HG02884 (cell line): ENCODE results near the gene ENTPD8.

Source experiments
- ATAC-seq: cut with Tn5 transposase; IDR thresholded peaks from one replicate; pipeline ENCODE4 v1.9.1; 2021; ENCODE audit warnings: mild to moderate bottlenecking, moderate library complexity; ENCODE audit not compliant: unreplicated experiment

ENTPD8 gene, protein sequence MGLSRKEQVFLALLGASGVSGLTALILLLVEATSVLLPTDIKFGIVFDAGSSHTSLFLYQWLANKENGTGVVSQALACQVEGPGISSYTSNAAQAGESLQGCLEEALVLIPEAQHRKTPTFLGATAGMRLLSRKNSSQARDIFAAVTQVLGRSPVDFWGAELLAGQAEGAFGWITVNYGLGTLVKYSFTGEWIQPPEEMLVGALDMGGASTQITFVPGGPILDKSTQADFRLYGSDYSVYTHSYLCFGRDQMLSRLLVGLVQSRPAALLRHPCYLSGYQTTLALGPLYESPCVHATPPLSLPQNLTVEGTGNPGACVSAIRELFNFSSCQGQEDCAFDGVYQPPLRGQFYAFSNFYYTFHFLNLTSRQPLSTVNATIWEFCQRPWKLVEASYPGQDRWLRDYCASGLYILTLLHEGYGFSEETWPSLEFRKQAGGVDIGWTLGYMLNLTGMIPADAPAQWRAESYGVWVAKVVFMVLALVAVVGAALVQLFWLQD

DNA sequence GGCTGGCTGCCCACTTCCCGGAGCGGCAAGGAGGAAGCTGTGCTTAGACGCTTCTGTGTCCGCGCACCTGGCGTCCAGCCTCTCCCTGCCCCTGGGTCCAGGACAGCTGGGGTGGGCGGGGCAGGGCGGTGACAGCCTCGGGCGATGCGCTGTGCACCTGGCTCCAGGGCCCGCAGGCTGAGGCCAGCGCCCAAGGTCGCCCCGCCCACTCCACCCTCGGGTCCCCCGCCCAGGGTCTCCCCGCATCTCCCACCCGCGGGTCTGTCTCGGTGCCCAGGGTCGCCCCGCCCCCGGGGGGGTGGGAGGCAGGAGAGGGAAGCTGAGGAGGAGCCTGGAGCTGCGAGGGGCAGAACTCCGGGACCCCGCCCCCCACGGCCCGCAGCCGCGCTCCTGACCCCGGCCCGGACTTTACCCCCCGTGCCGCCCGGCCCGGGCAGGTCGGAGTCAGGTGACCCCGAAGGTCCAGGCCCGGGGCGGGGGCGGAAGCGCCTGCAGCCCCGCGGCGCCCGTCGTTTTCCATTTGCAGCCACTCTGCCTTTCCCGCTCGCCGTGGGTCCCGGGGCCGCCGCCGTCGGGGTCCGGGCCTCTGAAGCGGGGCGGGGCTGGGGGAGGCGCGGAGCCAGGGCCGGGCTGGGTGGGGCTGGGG lies at the start of gene ENTPD8:
ENTPD8 (minus strand) TSS at position 69 of the 646 bp plus-strand sequence. CDS start 3,072 bp downstream, outside the sequence.
- no peak for ATAC-seq

DNA sequence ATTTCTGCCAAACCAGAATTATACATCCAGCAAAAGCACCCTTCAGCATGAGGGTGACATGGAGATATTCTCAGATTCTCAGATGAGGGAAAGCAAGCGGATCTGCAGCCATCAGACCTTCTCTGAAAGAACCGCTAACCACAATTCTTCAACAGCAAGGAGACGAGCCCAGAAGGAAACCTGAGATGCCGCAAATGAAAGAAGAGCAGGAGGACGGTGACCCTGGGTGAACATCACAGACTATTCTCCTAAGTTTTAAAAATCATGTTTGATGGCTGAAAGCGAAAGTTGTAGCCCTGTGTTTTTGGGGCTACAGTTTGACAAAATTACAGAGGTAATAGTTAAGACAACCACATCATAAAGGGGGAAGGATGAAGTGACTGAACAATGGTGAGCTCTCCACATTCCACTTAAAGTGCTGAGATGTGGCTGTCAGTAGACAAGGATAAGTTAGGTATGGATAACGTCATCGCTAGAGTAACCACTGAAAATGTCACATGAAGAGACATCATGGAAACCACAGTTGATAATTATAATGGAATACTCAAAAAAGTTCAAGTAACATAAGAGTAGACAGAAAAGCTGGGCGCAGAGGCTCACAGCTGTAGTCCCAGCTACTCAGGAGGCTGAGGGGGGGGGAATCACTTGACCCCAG lies 49.5 kb upstream of the ENTPD8 start:
- ATAC-seq, result no peak

DNA sequence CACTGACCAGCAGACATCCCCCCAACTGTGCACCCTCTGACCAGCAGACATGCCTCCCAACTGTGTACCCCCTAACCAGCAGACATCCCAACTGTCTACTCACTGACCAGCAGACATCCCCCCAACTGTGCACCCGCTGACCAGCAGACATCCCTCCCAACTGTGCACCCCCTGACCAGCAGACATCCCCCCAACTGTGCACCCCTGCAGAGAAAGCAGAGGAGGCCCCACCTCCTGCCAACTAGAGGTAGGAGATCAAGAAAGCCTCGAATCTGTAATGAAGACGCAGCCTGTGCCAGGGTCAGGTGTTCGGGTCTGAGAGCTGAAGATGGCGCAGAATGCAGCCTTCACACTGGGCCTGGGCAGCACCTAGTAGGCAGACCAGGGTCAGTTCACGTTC lies 47.7 kb upstream of the ENTPD8 start:
- ATAC-seq, result no peak

DNA sequence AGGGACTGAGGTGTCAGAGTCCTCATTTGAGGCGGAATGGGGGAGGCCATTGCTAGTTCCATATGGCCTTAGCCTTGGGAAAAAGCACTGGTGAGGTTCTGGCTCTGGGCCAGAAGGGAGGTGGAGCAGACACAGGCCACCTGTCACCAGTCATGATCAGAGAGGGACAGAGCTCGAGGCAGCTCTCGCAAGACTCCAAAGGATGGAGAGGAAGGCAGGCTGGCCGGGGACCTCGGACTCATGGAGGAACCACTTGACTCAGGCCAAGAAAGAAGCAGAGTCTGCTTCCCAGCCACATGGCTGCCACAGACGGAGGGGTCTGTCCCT lies 47.1 kb upstream of the ENTPD8 start:
- ATAC-seq, result no peak

DNA sequence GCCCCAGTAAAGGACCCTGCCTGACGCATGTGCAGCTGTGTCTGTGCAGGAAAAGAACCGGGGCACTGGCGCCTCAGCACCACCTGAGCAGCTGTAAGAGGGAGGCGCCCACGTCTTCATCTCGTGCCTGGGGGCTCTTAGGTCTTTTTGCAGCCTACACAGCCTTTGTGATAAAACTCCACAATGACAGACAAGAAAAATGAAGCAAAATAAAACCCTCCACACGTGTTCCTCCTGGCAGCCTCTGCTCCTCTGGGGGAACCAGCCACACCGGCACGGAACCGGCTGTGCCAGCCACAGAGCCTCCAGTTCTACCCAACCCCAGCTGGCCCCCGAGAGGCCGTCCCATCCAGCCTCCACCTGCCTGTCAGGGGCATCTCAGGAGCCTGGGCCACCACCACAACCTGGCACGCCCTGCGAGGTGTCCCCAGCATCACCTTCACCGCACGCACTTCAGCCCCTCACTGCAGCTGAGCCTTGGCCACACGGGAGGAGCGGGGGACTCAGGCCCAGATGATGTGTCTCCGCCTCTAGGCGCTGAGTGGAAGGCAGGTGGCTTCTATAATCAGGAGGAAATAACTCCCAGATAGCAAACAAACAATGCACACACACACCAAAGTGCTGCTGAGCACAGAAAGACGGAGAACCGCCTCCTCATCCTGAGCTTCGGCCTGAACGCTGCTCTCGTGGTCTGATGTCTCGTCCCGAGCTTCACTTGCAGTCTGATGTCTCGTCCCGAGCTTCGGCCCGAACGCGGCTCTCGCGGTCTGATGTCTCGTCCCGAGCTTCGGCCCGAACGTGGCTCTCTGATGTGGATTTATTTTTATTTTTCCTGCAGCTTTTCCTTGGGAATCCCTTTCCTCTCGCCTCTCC lies 46.5 kb upstream of the ENTPD8 start:
- no peak for ATAC-seq

DNA sequence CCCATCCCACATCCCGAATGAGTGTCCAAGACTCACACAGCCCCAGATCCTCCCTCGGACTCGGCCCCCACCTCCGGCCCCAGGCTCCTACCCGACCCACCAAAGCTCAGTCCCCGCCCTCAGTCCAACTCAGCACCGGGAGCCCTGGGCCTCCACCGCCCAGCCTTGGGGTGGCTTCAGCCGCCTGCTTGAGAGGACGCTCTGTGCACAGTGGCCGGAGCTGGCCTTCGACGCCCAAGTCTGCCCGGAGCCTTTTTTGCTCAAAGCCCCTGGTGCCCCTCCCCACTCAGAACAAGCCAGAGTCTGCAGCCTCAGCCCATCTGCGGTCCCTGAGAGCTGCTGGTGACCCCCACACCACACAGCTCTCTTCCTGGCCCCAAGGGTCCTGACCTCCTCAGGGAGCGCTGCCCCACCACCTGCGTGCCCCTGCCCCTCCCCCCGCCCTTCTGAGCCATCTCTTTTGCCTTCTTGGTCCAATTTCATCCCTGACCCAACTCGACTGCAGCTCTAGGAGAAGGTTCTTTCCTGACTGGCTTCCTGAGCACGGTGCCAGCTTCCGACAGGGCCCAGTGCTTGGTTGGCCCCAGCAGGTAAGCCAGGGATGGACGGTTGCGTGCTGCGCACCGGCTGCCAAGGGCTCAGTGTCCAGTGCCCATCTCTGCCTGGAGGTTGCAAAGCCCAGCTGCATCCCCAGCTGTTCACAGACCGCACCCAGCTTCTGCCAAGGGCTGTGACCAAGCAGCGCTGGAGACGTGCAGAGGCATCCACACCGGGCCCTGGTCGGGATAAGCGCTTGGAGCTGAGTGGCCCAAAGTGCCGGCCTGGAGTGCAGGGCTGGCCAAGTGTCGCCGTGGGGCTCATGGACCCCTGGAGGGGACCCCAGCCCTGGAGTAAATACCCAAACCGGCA lies 45.6 kb upstream of the ENTPD8 start:
- ATAC-seq, result no peak

DNA sequence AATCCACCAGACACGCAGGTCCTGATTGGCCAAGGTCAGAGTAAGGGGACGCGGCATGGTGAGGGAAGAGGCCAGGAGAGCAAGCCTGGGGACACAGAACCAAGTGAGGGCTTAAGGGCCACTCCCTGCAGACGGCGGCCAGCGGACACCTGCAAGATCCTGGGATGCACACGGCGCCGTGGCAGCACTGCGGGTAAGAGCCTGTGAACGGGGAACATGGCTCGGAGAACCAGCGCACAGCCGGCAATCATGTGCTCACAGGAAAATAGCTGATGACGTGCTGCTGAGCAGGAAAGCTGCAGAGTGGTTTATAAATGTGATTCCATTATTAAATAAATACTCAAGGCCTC lies 45.0 kb upstream of the ENTPD8 start:
- no peak for ATAC-seq

DNA sequence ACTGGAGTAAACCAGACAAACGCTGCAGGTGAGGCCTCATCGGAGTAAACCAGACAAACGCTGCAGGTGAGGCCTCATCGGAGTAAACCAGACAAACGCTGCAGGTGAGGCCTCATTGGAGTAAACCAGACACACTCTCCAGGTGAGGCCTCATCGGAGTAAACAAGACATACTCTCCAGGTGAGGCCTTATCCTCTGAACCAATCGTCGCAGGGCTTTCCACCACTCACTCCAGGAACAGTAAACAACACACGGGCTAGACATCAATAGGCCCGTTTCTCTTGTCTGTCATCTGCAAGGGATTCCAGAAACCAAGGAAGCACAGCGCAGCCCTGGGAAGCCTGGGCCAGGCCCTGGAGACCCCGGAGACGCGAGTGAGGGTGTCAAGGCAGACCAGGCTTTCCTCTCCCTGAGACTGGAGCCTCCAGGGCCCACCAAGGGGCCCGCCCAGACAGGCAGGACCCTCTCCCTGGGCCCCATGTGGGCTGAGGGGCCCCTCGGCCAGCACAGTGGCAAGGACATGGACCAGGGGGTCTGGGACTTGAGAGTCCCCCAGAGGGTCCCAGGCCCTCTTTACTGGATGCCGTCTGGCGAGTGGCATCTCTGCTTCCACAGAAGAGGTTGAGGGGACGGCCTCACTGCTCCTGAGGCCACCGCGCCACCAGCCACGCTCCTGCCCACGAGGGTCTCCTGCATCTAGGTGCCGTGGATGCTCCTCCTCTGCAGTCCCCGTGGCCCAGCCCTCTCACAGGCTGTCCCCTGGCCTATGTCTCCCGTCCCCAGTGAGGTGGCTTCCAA lies 44.4 kb upstream of the ENTPD8 start:
- no peak for ATAC-seq

DNA sequence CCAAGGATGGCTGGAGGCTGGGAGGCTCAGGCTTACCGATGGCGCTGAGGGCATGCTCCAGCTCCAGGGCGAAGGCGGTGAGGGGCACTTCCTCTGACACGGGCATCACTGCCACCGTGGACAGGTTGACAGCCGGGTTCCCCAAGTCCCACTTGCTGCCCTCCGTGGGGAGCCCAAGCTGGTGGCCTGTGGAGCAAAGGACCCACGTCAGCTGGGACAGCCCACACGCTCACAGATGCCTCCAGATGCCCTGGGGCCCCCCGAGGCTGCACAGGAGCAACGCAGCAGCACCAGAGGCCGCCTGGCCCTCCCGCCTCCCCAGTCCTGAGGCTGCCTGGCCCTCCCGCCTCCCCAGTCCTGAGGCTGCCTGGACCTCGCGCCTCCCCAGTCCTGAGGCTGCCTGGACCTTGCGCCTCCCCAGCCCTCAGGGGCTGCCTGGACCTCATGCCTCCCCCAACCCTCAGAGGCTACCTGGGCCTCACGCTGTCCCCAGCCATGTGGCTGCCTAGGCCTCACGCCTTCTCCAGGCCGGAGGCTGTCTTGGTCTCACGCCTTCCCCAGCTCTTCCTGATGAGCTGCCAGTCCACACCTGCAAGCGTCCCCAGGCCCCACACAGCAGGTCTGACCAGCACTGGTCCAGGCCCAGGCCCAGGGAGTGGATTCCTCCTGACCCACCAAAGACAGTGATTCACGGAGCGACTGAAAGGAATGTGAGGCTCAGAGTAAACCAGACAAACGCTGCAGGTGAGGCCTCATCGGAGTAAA lies 43.6 kb upstream of the ENTPD8 start:
- ATAC-seq, result no peak

DNA sequence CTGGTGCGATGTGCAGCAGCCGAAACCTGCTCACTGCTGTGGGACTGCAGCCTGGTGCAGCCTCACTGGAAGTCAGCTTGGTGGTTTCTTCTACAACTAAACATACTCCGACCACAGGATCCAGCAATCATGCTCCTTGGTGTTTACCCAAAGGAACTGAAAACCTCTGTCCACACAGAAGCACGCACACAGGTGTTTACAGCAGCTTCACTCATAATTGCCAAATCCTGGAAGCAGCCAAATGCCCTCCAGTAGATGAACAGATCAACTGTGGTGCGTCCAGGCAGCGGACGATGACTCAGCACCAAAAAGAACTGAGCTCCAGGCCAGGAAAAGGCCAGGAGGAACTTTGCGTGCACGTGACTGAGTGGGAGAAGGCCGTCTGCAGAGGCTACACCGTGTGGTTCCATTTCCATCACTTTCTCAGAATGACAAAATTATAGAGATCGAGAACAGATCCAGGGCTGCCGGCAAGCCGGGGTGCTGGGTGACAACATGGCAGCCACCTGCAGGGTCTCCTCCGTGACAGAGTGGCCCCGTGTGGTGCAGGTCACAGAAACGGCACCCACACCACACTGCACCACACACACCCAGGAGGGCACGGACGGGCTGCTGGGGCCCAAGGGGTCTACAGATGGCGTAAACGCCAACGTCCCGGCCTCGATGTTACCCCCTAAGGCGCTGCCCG lies 41.1 kb upstream of the ENTPD8 start:
- no peak for ATAC-seq

DNA sequence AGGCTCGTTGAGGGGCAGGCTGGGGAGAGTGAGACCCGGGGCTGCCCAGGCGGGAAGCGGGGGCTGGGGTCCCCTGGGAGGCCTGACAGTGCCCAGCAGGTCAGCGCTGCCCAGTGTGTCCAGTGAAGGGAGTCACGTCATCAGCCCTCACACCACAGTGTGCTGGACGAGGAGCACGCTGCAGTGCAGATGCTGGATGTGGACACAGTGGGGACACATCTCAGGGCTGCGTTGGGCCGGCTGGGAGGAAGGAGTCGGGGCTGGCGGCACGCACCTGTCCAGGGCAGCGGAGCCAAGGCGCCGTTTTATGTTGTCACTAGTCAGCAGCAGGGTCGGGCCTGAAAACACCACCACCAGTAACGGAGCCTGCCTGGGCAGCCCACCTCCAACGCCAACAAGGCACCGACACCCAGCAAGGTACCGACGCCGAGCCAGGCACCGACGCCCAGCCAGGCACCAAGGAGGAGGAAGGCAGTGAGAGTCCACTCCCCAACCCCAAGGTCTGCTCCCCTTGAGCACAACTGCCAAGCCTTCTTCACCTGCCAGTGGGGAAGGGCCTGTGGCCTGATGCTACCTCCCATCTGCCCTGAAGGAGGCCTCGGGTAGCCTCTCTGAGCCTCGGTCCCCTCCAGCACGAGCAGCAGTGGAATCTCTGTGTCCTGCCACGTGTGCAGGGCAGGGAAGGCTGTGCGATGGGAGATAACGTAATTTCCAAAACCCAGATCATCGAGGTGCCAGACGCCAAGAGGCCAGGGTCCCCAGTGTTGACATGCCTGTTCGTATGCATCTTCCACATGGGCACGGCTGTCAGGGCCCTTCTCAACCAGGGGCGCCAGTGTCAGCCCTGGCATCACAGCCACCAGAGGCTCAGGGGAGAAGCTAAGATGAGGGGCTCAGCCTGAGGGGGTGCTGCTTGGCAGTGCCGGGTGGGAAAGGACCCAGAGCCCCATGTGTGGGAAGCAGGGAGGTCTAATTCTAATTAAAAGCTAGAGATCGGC lies 39.8 kb upstream of the ENTPD8 start:
- ATAC-seq, result no peak

DNA sequence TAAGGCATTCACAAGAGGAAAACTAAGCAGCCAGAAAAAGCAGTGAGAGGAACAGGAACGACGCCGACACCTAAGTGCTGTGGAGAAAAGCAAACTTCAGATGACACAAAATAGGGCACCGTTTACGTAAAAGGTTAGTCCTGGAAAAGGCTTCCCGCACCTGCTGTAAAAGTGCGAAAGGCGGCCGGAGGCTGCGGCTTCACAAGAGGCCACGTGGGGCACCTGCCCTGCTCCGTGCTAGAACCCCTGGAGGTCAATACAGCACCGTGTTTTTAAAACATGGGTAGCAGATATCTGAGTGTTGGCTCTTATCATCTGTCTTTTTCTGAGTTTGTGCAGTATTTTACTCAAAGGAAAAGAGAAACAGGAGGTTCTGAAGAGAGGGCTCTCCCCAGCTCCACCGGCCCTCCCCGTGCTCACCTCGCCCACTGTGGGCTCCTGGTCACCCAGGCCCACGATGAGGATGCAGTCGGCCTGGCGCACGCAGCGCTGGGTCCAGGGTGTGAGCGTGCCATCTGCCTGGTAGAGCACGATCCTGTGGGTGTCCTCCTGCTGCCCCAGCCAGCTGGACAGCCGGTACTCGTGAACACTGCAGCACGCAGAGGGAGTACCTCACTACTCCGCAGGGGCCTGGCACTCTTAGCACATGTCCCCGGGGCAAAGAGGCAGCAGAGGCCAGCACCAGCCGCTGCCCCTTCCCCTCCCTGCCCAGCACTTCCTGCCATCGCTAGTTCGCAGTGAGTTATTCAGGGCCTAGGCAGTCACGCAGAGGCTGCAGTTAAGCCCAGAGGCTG lies 38.9 kb upstream of the ENTPD8 start:
- ATAC-seq, result no peak

DNA sequence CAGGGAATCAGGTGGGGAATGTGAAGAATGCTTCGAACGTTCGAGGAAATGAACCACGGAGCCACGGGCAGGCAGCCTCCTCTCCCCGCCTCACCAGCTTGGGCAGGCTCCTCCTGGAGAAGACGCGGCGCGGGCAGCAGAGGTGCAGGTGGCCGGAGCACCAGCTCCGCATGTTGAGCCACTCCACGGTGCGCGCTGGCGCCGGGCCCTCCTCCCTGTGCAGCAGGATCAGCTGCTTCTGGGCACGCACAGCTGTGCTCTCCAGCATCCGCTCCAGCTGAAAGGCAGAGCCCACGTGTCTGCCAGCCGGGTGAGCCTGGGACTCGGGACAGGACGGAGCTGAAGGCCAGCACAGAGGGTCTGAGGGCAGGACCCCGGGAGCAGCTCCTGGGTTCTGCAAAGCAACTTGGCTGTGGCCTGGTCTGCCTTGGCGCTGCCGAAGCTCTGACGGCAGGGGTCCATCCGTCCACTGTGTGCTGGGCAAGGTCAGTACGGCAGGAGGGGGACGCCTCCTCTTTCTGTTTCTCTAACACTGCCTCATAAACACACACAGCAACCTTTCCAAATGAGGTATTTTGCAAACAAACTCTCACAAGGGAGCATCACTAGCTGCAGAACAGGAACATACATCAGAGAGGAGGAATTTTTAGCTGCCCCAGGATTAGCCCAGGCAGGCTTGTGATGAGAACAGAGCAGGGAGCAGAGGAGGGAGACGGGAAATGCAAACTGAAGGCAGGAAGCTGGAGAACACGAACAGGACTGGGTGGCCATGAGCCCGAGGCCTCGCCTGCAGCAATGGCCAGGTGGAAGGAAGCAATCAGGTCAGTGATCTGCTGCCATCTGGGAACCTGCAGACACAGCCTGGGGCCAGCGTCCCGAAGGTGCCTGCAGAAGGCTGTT lies 38.1 kb upstream of the ENTPD8 start:
- ATAC-seq, result no peak

DNA sequence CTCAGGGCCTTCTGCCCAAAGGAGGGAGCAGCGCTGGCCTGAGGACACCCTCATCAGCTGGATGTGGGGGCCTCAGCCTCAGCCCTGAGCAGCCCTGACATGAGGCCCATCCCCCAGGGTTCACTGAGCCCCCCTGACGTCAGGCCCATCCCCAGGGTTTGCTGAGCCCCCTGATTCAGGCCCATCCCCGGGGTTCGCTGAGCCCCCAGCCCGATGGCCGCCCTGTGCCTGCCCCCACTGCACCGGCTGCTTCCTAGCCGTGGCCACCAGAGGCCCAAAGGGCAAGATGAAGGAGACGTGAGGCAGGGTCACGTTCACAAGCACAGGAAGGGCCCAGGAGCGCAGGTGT lies 37.4 kb upstream of the ENTPD8 start:
- no peak for ATAC-seq
